Astrocyte of the hippocampus (primary cell): ENCODE results near the gene IL31.
"Not testable (repeated sequence)": the region's sequence is repeated elsewhere in the genome, so short reads cannot be mapped to it uniquely, and the experiment has no call there.

Source experiments
- DNase-seq: peaks from one replicate; pipeline ENCODE4 v3.0.0; 2011; ENCODE audit warnings: low read depth, low spot score

IL31 gene

GRCh38 chr12:122192441-122192840 lies 18.4 kb upstream of the IL31 start:
- no peak for DNase-seq

- peak; percentile 70 for DNase-seq
Observed at GRCh38 chr12:122190842-122191668, 17.0 kb upstream of the IL31 start.

GRCh38 chr12:122189626-122190475 lies 15.8 kb upstream of the IL31 start:
- no peak for DNase-seq

GRCh38 chr12:122187466-122187865 lies 13.4 kb upstream of the IL31 start:
- DNase-seq = no peak

- DNase-seq = no peak
Observed at GRCh38 chr12:122185494-122186082, 11.6 kb upstream of the IL31 start.

GRCh38 chr12:122185079-122185478 lies 11.1 kb upstream of the IL31 start:
- no peak for DNase-seq

- no peak for DNase-seq
Observed at GRCh38 chr12:122184517-122184916, 10.5 kb upstream of the IL31 start.

- no peak for DNase-seq
Observed at GRCh38 chr12:122183588-122183940, 9.5 kb upstream of the IL31 start.

- peak; percentile 66 for DNase-seq
Observed at GRCh38 chr12:122182887-122183587, 9.0 kb upstream of the IL31 start, which contains the start of gene LRRC43. Gene LRRC43 (plus strand): TSS chr12:122183123. CDS start chr12:122183145, 22 bp downstream.

- DNase-seq = not testable (repeated sequence)
Observed at GRCh38 chr12:122176473-122176872, 2.5 kb upstream of the IL31 start.

GRCh38 chr12:122172262-122172939 lies 1.6 kb downstream of the IL31 start:
- no peak for DNase-seq

GRCh38 chr12:122171399-122171798 lies 2.6 kb downstream of the IL31 start:
- no peak for DNase-seq

GRCh38 chr12:122168492-122168891 lies 5.5 kb downstream of the IL31 start:
- no peak for DNase-seq

- no peak for DNase-seq
Observed at GRCh38 chr12:122167356-122167925, 6.6 kb downstream of the IL31 start.

- DNase-seq = peak; percentile 19
Observed at GRCh38 chr12:122166422-122167349, 7.3 kb downstream of the IL31 start.

GRCh38 chr12:122162976-122163375 lies 11.0 kb downstream of the IL31 start:
- no peak for DNase-seq

- no peak for DNase-seq
Observed at GRCh38 chr12:122161682-122162081, 12.3 kb downstream of the IL31 start.

- DNase-seq = no peak
Observed at GRCh38 chr12:122160761-122161160, 13.3 kb downstream of the IL31 start.

- no peak for DNase-seq
Observed at GRCh38 chr12:122159882-122160281, 14.1 kb downstream of the IL31 start.
